Measurements from ENCODE around the gene KHDC1.

KHDC1 gene

DNA sequence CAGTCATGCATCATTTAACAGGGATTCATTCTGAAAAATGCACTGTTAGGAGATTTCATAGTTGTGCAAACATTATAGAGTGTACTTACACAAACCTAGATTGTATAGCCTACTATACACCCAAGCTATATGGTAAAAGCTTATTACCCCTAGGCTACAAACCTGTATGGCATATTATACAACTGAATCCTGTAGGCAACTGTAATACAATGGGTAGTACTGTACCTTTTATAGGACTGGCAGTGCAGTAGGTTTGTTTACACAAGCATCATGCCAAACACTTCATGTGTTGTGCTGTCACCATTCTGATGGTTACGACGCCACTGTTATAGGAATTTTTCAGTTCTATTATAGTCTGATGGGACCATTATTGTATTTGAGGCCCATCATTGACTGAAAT is 39.3 kb upstream of the KHDC1 start:
- peaks cover 2% of the 10 kb centered on the region for H3K27me3 Mint-ChIP-seq (ENCODE audit: low read depth, poor library complexity)
- no peak for DNase-seq
- peaks cover 14% of the 10 kb centered on the region for H3K9me3 Mint-ChIP-seq
- H3K4me3 Mint-ChIP-seq, result no peak overlapping the region
- peaks cover 54% of the 10 kb centered on the region for H3K36me3 Mint-ChIP-seq (ENCODE audit: low read depth)
- H3K27ac Mint-ChIP-seq, result no peak overlapping the region
- peaks cover 11% of the 10 kb centered on the region for H3K4me1 Mint-ChIP-seq
- TF ChIP-seq, protein P1, sequence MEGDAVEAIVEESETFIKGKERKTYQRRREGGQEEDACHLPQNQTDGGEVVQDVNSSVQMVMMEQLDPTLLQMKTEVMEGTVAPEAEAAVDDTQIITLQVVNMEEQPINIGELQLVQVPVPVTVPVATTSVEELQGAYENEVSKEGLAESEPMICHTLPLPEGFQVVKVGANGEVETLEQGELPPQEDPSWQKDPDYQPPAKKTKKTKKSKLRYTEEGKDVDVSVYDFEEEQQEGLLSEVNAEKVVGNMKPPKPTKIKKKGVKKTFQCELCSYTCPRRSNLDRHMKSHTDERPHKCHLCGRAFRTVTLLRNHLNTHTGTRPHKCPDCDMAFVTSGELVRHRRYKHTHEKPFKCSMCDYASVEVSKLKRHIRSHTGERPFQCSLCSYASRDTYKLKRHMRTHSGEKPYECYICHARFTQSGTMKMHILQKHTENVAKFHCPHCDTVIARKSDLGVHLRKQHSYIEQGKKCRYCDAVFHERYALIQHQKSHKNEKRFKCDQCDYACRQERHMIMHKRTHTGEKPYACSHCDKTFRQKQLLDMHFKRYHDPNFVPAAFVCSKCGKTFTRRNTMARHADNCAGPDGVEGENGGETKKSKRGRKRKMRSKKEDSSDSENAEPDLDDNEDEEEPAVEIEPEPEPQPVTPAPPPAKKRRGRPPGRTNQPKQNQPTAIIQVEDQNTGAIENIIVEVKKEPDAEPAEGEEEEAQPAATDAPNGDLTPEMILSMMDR (IDR thresholded peaks at IDR 0.05), result no peak

DNA sequence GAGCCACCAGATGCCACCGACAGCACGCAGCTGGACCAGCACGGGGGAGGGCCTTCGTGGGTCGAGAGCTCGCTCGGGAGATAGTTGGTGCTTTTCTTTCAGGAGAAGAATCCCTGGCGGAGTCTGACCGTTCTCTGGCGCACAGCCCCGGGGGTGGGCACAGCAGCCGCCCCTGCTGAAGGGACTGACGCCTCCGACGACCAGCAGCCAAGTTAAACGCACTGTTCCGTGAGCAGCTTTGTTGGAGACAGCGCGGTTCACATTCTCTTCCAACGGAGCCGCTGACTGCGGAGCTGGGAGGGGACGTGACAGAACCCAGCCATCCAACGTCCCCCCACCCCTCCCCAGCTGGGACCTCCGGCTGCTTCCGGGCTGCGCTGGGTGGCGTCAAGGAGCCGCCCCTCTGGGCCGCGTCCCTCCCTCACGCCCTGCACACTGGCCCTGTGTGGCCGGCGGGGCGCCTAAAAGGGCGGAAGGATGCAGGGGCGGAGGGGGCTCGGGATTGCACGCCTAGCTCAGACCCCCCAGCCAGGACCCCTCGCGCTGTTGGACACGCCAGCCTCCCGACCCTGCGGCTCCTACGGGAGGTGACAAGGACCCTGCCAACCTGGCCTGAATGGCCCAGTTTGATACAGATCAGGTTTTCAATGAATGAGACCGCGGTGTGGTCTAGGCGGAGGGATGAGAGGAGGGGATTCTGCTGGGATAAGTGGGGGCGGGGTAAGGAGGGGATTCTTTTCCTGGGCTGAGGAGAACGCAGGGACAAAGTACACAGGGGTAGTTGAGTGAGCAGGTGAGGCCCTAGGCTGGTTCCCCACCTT is 36.4 kb upstream of the KHDC1 start:
- H3K27me3 Mint-ChIP-seq (ENCODE audit: low read depth, poor library complexity), result peaks cover 2% of the 10 kb centered on the region
- TF ChIP-seq, protein P1 (IDR thresholded peaks at IDR 0.05), result no peak
- peaks cover 22% of the 10 kb centered on the region for H3K9me3 Mint-ChIP-seq
- no peak for DNase-seq
- no peak overlapping the region for H3K4me3 Mint-ChIP-seq
- H3K27ac Mint-ChIP-seq, result no peak overlapping the region
- H3K36me3 Mint-ChIP-seq (ENCODE audit: low read depth), result peaks cover 66% of the 10 kb centered on the region
- H3K4me1 Mint-ChIP-seq, result no peaks in the 10 kb centered on the region

DNA sequence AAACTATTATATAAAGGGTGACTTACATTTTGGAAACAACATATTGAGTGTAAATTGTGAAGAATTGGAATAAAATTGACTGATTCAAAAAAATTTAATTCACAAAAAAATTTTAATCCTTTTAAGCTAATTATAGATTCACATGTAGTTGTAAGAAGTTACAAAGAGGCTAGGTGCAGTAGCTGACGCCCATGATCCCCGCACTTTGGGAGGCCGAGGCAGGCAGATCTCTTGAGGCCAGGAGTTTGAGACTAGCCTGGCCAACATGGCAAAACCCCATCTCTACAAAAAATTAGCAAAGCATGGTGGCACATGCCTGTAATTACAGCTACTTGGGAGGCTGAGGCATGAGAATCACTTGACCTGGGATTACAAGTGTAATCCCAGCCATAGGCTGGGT is 30.3 kb upstream of the KHDC1 start:
- TF ChIP-seq, protein P1 (IDR thresholded peaks at IDR 0.05), result no peak
- H3K9me3 Mint-ChIP-seq, result peaks cover 11% of the 10 kb centered on the region
- no peaks in the 10 kb centered on the region for H3K27me3 Mint-ChIP-seq (ENCODE audit: low read depth, poor library complexity)
- no peak overlapping the region for H3K4me3 Mint-ChIP-seq
- no peak for DNase-seq
- no peaks in the 10 kb centered on the region for H3K4me1 Mint-ChIP-seq
- peaks cover 60% of the 10 kb centered on the region for H3K36me3 Mint-ChIP-seq (ENCODE audit: low read depth)
- no peak overlapping the region for H3K27ac Mint-ChIP-seq

DNA sequence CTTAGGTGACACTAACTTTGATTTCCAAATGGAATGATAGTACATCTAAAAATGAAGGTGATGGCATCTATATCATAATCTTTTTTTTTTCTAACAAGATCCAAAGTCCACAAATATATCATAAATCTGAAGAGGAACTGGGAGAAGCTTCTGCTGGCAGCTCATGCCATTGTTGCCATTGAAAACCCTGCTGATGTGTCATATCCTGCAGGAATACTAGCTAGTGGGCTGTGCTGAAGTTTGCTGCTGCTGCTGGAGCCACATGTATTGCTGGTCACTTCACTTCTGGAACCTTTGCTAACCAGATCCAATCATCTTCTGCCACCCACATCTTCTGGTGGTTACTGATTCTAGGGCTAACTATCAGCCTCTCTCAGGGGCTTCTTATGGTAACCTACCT is 27.4 kb upstream of the KHDC1 start:
- H3K9me3 Mint-ChIP-seq, result peaks cover 8% of the 10 kb centered on the region
- no peak for DNase-seq
- no peaks in the 10 kb centered on the region for H3K27me3 Mint-ChIP-seq (ENCODE audit: low read depth, poor library complexity)
- H3K36me3 Mint-ChIP-seq (ENCODE audit: low read depth), result peaks cover 47% of the 10 kb centered on the region
- H3K4me1 Mint-ChIP-seq, result no peaks in the 10 kb centered on the region
- peak overlapping the region; percentile 42 for H3K27ac Mint-ChIP-seq
- no peak overlapping the region for H3K4me3 Mint-ChIP-seq
- TF ChIP-seq, protein P1 (IDR thresholded peaks at IDR 0.05), result no peak

DNA sequence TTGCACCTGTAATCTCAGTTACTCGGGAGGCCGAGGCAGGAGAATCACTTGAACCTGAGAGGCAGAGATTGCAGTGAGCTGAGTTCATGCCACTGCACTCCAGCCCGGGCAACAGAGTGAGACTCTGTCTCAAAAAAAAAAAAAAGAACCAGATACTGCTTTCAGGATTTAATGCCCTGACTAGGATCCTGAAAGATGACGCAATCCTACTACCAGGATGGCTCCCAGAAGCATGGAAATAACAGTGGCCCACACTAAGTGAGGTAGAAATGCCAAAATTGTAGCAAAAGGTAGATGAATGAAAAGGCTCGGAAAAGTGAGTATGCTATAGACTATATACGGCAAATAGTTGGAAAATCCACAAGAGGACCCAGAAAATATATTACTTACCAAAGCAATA is 23.8 kb upstream of the KHDC1 start:
- Mint-ChIP-seq H3K36me3 (ENCODE audit: low read depth) (peaks cover 20% of the 10 kb centered on the region), H3K9me3 (no peaks in the 10 kb centered on the region), H3K4me3 (no peak overlapping the region), H3K4me1 (peaks cover 10% of the 10 kb centered on the region), H3K27ac (no peak overlapping the region), H3K27me3 (ENCODE audit: low read depth, poor library complexity) (no peaks in the 10 kb centered on the region)
- DNase-seq, result no peak
- TF ChIP-seq, protein P1 (IDR thresholded peaks at IDR 0.05), result no peak

Measured in nephron progenitor cell (in vitro differentiated cells).